HEK293 (cell line): ENCODE measurements around the gene CYP2F1.
"Not testable (repeated sequence)": the region's sequence is repeated elsewhere in the genome, so short reads cannot be mapped to it uniquely, and the experiment has no call there.

Source experiments
- BCL11A ChIP-seq: fragments of 450-650 bp; formaldehyde crosslinking; IDR thresholded peaks from 2 replicates; pipeline ENCODE4 v1.5.1; 2016; ENCODE audit warnings: low read depth, missing biosample characterization, missing genetic modification characterization
- MZF1 ChIP-seq: fragments of 450-650 bp; formaldehyde crosslinking; IDR thresholded peaks from 2 replicates; pipeline ENCODE4 v1.5.1; 2017; ENCODE audit warnings: missing biosample characterization, missing genetic modification characterization, borderline replicate concordance
- ZBTB7A ChIP-seq: fragments of 450-650 bp; formaldehyde crosslinking; IDR thresholded peaks from 2 replicates; pipeline ENCODE4 v1.5.1; 2016; ENCODE audit warnings: low read depth, missing biosample characterization, missing genetic modification characterization
- ZNF174 ChIP-seq: fragments of 450-650 bp; formaldehyde crosslinking; IDR thresholded peaks from 2 replicates; pipeline ENCODE4 v1.5.0; 2017; ENCODE audit warnings: missing biosample characterization, mild to moderate bottlenecking, missing genetic modification characterization
- ZNF221 ChIP-seq: fragments of 450-650 bp; formaldehyde crosslinking; IDR thresholded peaks from 2 replicates; pipeline ENCODE4 v1.5.1; 2017; ENCODE audit warnings: missing biosample characterization, missing genetic modification characterization, borderline replicate concordance
- ZNF223 ChIP-seq: fragments of 450-650 bp; formaldehyde crosslinking; IDR thresholded peaks from 2 replicates; pipeline ENCODE4 v1.5.1; 2016; ENCODE audit warnings: missing biosample characterization, missing genetic modification characterization
- ZNF362 ChIP-seq: fragments of 450-650 bp; formaldehyde crosslinking; IDR thresholded peaks from 2 replicates; pipeline ENCODE4 v1.5.1; 2016; ENCODE audit warnings: missing biosample characterization, missing genetic modification characterization
- ZNF501 ChIP-seq: fragments of 450-650 bp; formaldehyde crosslinking; IDR thresholded peaks from 2 replicates; pipeline ENCODE4 v1.5.1; 2016; ENCODE audit warnings: missing biosample characterization, missing genetic modification characterization
- ZNF639 ChIP-seq: fragments of 450-650 bp; formaldehyde crosslinking; IDR thresholded peaks from 2 replicates; pipeline ENCODE4 v1.5.1; 2016; ENCODE audit warnings: missing biosample characterization, missing genetic modification characterization
- TF ChIP-seq, protein P1 (sequence below): fragments of 450-650 bp; formaldehyde crosslinking; IDR thresholded peaks from 2 replicates; pipeline ENCODE4 v1.5.1; 2016; ENCODE audit warnings: missing biosample characterization, missing genetic modification characterization
- TF ChIP-seq, protein P2 (sequence below): fragments of 450-650 bp; formaldehyde crosslinking; IDR thresholded peaks from 2 replicates; pipeline ENCODE4 v1.5.1; 2016; ENCODE audit warnings: missing biosample characterization, missing genetic modification characterization, low read depth
- TF ChIP-seq, protein P3 (sequence below): fragments of 450-650 bp; IDR thresholded peaks from 2 replicates; pipeline ENCODE4 v1.5.1; 2018; ENCODE audit warnings: missing biosample characterization, missing genetic modification characterization
- TF ChIP-seq, protein P4 (sequence below): fragments of 450-650 bp; formaldehyde crosslinking; IDR thresholded peaks from 2 replicates; pipeline ENCODE4 v1.5.1; 2016; ENCODE audit warnings: missing biosample characterization, missing genetic modification characterization
- TF ChIP-seq, protein P5 (sequence below): fragments of 450-650 bp; IDR thresholded peaks from 2 replicates; pipeline ENCODE4 v1.5.1; 2018; ENCODE audit warnings: missing biosample characterization, mild to moderate bottlenecking, missing genetic modification characterization

DNA sequence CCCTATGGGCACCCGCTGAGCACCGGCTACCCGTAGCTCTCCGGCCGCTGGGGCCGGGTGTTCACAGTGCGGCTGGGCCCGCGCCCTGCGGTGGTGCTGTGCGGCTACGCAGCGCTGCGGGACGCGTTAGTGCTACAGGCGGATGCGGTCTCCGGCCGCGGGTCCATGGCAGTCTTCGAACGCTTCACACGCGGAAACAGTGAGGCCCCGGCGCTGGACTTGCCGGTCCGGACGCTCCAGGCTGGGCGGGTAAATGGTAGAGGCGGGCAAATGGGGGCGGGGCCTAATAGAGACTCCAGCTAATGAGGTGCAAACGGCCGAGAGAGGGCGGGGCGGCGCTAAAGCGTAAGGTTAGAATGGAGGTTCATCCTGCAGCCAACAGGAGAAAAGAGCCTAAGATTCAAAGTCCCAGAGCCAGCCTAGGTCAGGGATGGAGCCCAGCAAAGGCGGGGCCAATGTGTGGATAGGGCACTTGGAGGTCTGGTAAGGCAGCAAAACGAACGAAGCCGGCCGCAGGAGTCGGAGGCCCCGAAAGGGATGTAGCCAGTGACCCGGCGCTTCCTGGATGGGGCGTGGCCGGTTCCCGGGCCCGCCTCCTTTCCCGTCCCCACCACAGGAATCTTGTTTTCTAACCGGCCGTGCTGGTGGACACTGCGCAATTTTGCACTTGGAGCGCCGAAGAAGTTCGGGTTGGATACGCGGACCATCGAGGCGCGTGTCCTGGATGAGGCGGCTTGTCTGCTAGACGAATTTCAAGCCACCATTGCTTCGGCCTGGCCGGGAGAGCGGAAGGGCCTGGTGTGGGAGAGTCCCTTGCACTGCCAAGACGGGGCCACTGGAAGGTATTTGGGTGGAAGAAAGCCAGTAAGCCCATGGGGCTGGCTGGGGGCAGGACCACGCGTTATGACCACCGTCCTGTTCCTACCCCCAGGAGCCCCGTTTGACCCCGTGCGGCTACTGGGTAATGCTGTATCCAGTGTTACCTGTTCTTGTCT is 21.5 kb downstream of the CYP2F1 start:
- not testable (repeated sequence) for TF ChIP-seq ZNF174 (tag by site-specific recombination); MZF1 (tag by site-specific recombination); ZNF221 (tag by site-specific recombination); ZNF223 (tag by site-specific recombination); ZBTB7A; ZNF362 (tag by site-specific recombination); ZNF639; BCL11A (tag by site-specific recombination); ZNF501
- TF ChIP-seq, protein P1, sequence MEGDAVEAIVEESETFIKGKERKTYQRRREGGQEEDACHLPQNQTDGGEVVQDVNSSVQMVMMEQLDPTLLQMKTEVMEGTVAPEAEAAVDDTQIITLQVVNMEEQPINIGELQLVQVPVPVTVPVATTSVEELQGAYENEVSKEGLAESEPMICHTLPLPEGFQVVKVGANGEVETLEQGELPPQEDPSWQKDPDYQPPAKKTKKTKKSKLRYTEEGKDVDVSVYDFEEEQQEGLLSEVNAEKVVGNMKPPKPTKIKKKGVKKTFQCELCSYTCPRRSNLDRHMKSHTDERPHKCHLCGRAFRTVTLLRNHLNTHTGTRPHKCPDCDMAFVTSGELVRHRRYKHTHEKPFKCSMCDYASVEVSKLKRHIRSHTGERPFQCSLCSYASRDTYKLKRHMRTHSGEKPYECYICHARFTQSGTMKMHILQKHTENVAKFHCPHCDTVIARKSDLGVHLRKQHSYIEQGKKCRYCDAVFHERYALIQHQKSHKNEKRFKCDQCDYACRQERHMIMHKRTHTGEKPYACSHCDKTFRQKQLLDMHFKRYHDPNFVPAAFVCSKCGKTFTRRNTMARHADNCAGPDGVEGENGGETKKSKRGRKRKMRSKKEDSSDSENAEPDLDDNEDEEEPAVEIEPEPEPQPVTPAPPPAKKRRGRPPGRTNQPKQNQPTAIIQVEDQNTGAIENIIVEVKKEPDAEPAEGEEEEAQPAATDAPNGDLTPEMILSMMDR (tag by site-specific recombination) = not testable (repeated sequence)
- TF ChIP-seq, protein P2, sequence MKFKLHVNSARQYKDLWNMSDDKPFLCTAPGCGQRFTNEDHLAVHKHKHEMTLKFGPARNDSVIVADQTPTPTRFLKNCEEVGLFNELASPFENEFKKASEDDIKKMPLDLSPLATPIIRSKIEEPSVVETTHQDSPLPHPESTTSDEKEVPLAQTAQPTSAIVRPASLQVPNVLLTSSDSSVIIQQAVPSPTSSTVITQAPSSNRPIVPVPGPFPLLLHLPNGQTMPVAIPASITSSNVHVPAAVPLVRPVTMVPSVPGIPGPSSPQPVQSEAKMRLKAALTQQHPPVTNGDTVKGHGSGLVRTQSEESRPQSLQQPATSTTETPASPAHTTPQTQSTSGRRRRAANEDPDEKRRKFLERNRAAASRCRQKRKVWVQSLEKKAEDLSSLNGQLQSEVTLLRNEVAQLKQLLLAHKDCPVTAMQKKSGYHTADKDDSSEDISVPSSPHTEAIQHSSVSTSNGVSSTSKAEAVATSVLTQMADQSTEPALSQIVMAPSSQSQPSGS (tag by site-specific recombination) = not testable (repeated sequence)
- TF ChIP-seq, protein P3, sequence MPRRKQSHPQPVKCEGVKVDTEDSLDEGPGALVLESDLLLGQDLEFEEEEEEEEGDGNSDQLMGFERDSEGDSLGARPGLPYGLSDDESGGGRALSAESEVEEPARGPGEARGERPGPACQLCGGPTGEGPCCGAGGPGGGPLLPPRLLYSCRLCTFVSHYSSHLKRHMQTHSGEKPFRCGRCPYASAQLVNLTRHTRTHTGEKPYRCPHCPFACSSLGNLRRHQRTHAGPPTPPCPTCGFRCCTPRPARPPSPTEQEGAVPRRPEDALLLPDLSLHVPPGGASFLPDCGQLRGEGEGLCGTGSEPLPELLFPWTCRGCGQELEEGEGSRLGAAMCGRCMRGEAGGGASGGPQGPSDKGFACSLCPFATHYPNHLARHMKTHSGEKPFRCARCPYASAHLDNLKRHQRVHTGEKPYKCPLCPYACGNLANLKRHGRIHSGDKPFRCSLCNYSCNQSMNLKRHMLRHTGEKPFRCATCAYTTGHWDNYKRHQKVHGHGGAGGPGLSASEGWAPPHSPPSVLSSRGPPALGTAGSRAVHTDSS = not testable (repeated sequence)
- TF ChIP-seq, protein P4, sequence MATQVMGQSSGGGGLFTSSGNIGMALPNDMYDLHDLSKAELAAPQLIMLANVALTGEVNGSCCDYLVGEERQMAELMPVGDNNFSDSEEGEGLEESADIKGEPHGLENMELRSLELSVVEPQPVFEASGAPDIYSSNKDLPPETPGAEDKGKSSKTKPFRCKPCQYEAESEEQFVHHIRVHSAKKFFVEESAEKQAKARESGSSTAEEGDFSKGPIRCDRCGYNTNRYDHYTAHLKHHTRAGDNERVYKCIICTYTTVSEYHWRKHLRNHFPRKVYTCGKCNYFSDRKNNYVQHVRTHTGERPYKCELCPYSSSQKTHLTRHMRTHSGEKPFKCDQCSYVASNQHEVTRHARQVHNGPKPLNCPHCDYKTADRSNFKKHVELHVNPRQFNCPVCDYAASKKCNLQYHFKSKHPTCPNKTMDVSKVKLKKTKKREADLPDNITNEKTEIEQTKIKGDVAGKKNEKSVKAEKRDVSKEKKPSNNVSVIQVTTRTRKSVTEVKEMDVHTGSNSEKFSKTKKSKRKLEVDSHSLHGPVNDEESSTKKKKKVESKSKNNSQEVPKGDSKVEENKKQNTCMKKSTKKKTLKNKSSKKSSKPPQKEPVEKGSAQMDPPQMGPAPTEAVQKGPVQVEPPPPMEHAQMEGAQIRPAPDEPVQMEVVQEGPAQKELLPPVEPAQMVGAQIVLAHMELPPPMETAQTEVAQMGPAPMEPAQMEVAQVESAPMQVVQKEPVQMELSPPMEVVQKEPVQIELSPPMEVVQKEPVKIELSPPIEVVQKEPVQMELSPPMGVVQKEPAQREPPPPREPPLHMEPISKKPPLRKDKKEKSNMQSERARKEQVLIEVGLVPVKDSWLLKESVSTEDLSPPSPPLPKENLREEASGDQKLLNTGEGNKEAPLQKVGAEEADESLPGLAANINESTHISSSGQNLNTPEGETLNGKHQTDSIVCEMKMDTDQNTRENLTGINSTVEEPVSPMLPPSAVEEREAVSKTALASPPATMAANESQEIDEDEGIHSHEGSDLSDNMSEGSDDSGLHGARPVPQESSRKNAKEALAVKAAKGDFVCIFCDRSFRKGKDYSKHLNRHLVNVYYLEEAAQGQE (tag by site-specific recombination) = not testable (repeated sequence)
- TF ChIP-seq, protein P5, sequence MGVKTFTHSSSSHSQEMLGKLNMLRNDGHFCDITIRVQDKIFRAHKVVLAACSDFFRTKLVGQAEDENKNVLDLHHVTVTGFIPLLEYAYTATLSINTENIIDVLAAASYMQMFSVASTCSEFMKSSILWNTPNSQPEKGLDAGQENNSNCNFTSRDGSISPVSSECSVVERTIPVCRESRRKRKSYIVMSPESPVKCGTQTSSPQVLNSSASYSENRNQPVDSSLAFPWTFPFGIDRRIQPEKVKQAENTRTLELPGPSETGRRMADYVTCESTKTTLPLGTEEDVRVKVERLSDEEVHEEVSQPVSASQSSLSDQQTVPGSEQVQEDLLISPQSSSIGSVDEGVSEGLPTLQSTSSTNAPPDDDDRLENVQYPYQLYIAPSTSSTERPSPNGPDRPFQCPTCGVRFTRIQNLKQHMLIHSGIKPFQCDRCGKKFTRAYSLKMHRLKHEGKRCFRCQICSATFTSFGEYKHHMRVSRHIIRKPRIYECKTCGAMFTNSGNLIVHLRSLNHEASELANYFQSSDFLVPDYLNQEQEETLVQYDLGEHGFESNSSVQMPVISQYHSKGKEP (tag by site-specific recombination) = not testable (repeated sequence)
